GM12878 (cell line): ENCODE data around the gene IQUB. TPM values are rescaled to one million over a fixed set of nuclear protein-coding genes. Genes with fewer than 3 reads are reported as not detected.

Source experiments
- ATAC-seq: fragments of 200-7000 bp; cut with Tn5 transposase; 3 replicates; pipeline ENCODE4 v1.9.1; 2020; ENCODE audit warnings: mild to moderate bottlenecking, moderate library complexity
- BruUV-seq: library from RNA; stranded (reverse); fragments of 400-500 nt; replicated peaks from 2 replicates; lab custom pipeline; 2021; lab: Mats Ljungman, UMichigan
- CTCF ChIA-PET: fragments of 300-600 bp; sonication (Branson Sonifier 250); formaldehyde crosslinking; extraction: SDS; loops from one replicate; lab custom pipeline; 2021; ENCODE audit warnings: inconsistent platforms; lab: Yijun Ruan, JAX
- POLR2A ChIA-PET: fragments of 350-600 bp; formaldehyde crosslinking; extraction: SDS; loops from one replicate; lab custom pipeline; 2021; ENCODE audit warnings: inconsistent platforms; lab: Charles Lee
- RAD21 ChIA-PET: fragments of 300-600 bp; sonication (Branson Sonifier 250); formaldehyde crosslinking; loops from one replicate; lab custom pipeline; 2023; ENCODE audit warnings: antibody characterized with exemption; ENCODE audit not compliant: unreplicated experiment; lab: Charles Lee
- SMC1A ChIA-PET: fragments of 300-600 bp; sonication (Branson Sonifier 250); formaldehyde crosslinking; loops from one replicate; lab custom pipeline; 2023; ENCODE audit not compliant: unreplicated experiment, uncharacterized antibody; lab: Charles Lee
- DNase-seq: peaks from one replicate; pipeline ENCODE4 v3.0.0-alpha.2; 2011; ENCODE audit warnings: low read depth, low spot score
- FAIRE-seq: peaks from 3 replicates; lab custom pipeline; 2011; peaks lifted over from hg19 to GRCh38; lab: Jason Lieb, UNC
- H2AFZ ChIP-seq: 2 replicates; pipeline ENCODE4 v1.6.0; 2011; ENCODE audit warnings: low read depth, low read length, control low read depth; ENCODE audit not compliant: control insufficient read depth
- H3K27ac ChIP-seq: 2 replicates; pipeline ENCODE4 v1.5.1; 2011; ENCODE audit warnings: control low read depth; ENCODE audit not compliant: control insufficient read depth, insufficient read depth
- H3K27me3 ChIP-seq, 2 experiments: replicated peaks in 1 of 2; 2 replicates each; pipeline versions ENCODE4 v1.6.0 to v1.6.1; 2011; ENCODE audit warnings: low read length in 1 of 2; ENCODE audit not compliant: control insufficient read depth in 2 of 2, insufficient read depth in 2 of 2
- H3K36me3 ChIP-seq, 2 experiments: 2 replicates each; pipeline ENCODE4 v1.5.1; 2011; ENCODE audit warnings: low read length in 1 of 2; ENCODE audit not compliant: control insufficient read depth in 2 of 2, insufficient read depth in 2 of 2
- H3K4me1 ChIP-seq: 2 replicates; pipeline ENCODE4 v1.6.1; 2011; ENCODE audit warnings: mild to moderate bottlenecking, low read length, moderate library complexity, mixed read lengths; ENCODE audit not compliant: control insufficient read depth, insufficient read depth
- H3K4me2 ChIP-seq: 2 replicates; pipeline ENCODE4 v1.6.0; 2011; ENCODE audit warnings: control low read depth; ENCODE audit not compliant: control insufficient read depth, insufficient read depth
- H3K4me3 ChIP-seq: fragments of 200-600 bp; sonication (generic); 2 replicates; pipeline ENCODE4 v1.5.1; 2016
- H3K79me2 ChIP-seq: 2 replicates; pipeline ENCODE4 v1.6.0; 2011; ENCODE audit warnings: low read length; ENCODE audit not compliant: control insufficient read depth, insufficient read depth
- H3K9ac ChIP-seq: 2 replicates; pipeline ENCODE4 v1.8.0; 2011; ENCODE audit warnings: low read length, control low read depth, mixed read lengths; ENCODE audit not compliant: control insufficient read depth, insufficient read depth
- H3K9me3 ChIP-seq: replicated peaks from 3 replicates; pipeline ENCODE4 v1.5.1; 2011; ENCODE audit warnings: mild to moderate bottlenecking, low read length; ENCODE audit not compliant: control insufficient read depth, insufficient read depth
- H4K20me1 ChIP-seq: 2 replicates; pipeline ENCODE4 v1.6.0; 2011; ENCODE audit not compliant: control insufficient read depth, insufficient read depth
- CHD1 ChIP-seq: IDR thresholded peaks from 2 replicates; pipeline ENCODE4 v1.6.1; 2012; ENCODE audit warnings: low read depth, low read length, improper control_type of control experiment
- JUNB ChIP-seq: IDR thresholded peaks from 2 replicates; pipeline ENCODE4 v1.6.1; 2016; ENCODE audit warnings: antibody characterized with exemption, mild to moderate bottlenecking
- SREBF2 ChIP-seq: IDR thresholded peaks from 2 replicates; pipeline ENCODE4 v1.6.1; 2012; ENCODE audit warnings: mild to moderate bottlenecking, low read length
- TBL1XR1 ChIP-seq: IDR thresholded peaks from 2 replicates; pipeline ENCODE4 v1.6.1; 2012; ENCODE audit warnings: low read depth, low read length, improper control_type of control experiment
- TCF3 ChIP-seq: IDR thresholded peaks from 2 replicates; pipeline ENCODE4 v1.6.1; 2012; ENCODE audit warnings: low read depth, mild to moderate bottlenecking, low read length, borderline replicate concordance; ENCODE audit not compliant: insufficient read depth
- ZNF622 ChIP-seq: fragments of 450-650 bp; IDR thresholded peaks from 2 replicates; pipeline ENCODE4 v1.6.1; 2017; ENCODE audit warnings: mild to moderate bottlenecking, inconsistent platforms
- WGBS: methylation state at CpG from one replicate; pipeline ENCODE4 v1.1.6; 2016; ENCODE audit warnings: low lambda C conversion rate; ENCODE audit not compliant: insufficient replicate concordance, insufficient coverage; ENCODE audit errors: missing lambda C conversion rate; 5-methylcytosine and 5-hydroxymethylcytosine counted together
- in situ Hi-C: fragments of 300-500 bp; cut with MboI; formaldehyde crosslinking; loops from 9 replicates; pipeline ENCODE4 v1.14.3; 2018; ENCODE audit warnings: mixed read lengths
- intact Hi-C: fragments of 100-400 bp; cut with micrococcal nuclease; formaldehyde crosslinking; loops from one replicate; pipeline ENCODE4 v1.14.2; 2022; ENCODE audit not compliant: unreplicated experiment
- polyA plus RNA-seq, 11 experiments: library from polyadenylated mRNA; depleted of rRNA in 4 of 11; unstranded in 6 of 11; stranded (reverse) in 5 of 11; fragments of >200 nt; fragmentation: Nextera tagmentation in 4 of 11; fragmentation: Illumina TruSeq in 1 of 11; extraction: Ambion mirVana in 4 of 11; extraction: Trizol in 1 of 11; gene quantifications; 1 replicate in 1 of 11; 2 replicates in 10 of 11; pipeline versions ENCODE4 v1.2.1 to v1.2.3, GENCODE V29; 2011 to 2016; ENCODE audit warnings: inconsistent platforms in 2 of 11, missing spikeins in 2 of 11, low read depth in 1 of 11
- total RNA-seq, 4 experiments: library from RNA; depleted of rRNA in 3 of 4; stranded (reverse); fragments of >200 nt in 3 of 4; fragmentation: Illumina TruSeq in 1 of 4; extraction: Trizol in 1 of 4; gene quantifications; 2 replicates each; pipeline versions ENCODE4 v1.2.1 to v1.2.3, GENCODE V29; 2013 to 2021
- TF ChIP-seq, protein P1 (sequence below): fragments of 450-650 bp; IDR thresholded peaks from 2 replicates; pipeline ENCODE4 v1.6.1; 2017; ENCODE audit warnings: mild to moderate bottlenecking, low read depth, inconsistent platforms; ENCODE audit not compliant: poor library complexity, severe bottlenecking

Gene IQUB
- total and polyA plus RNA-seq, 10 of the 15 experiments (the other 5 are each of a cell fraction or from before 2014, with no cell fraction given), result 0.04 to 0.08 TPM; not detected in 8

DNA sequence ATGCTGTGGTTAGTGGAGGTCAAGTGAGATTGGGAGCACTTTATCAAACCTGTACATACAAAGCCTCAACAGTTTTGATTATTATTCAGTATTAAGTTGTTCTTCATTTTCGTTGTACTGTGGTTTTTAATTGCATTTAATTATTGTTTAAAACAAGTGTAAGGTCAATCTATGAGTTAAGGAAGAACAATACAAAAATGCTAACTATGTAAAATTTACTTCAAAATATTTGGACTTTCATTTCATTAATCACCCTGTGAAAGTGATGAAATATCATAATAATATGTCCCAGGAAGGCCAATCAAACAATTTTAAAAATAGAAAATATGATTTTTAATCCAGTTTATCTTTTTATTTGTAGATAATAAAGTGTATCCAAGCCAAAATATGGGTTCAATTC lies 36.8 kb upstream of the IQUB start:
- POLR2A ChIA-PET, result no interaction called here
- no peaks in the 10 kb centered on the region for H3K36me3 ChIP-seq
- no peaks in the 10 kb centered on the region for H3K4me1 ChIP-seq
- SMC1A ChIA-PET, result interaction anchor here (0.8 kb wide), 1 partner anchor 14 kb away, joined by 6 read pairs; the partner anchor contains the start of gene NDUFA5
- no peak for DNase-seq
- CTCF ChIA-PET, result interaction anchor here (1.0 to 1.3 kb wide), 3 partner anchors 10 to 77 kb away, joined by 3 to 5 read pairs (median 3); no protein-coding TSS in a partner anchor
- TF ChIP-seq JUNB, result no peak
- TF ChIP-seq TBL1XR1, result no peak
- no peak for TF ChIP-seq SREBF2
- TF ChIP-seq, protein P1, sequence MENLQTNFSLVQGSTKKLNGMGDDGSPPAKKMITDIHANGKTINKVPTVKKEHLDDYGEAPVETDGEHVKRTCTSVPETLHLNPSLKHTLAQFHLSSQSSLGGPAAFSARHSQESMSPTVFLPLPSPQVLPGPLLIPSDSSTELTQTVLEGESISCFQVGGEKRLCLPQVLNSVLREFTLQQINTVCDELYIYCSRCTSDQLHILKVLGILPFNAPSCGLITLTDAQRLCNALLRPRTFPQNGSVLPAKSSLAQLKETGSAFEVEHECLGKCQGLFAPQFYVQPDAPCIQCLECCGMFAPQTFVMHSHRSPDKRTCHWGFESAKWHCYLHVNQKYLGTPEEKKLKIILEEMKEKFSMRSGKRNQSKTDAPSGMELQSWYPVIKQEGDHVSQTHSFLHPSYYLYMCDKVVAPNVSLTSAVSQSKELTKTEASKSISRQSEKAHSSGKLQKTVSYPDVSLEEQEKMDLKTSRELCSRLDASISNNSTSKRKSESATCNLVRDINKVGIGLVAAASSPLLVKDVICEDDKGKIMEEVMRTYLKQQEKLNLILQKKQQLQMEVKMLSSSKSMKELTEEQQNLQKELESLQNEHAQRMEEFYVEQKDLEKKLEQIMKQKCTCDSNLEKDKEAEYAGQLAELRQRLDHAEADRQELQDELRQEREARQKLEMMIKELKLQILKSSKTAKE, result no peak
- no peak for TF ChIP-seq ZNF622
- TF ChIP-seq TCF3, result no peak
- TF ChIP-seq CHD1, result no peak
- in situ Hi-C loops (no loop called here), intact Hi-C loops (loop anchor here (10.0 kb wide), 1 partner anchor 76 kb away; no protein-coding TSS in a partner anchor)
- no peak for ATAC-seq
- no peak overlapping the region for H2AFZ ChIP-seq
- H3K9ac ChIP-seq, result no peak overlapping the region
- H3K27ac ChIP-seq, result no peak overlapping the region
- H3K27me3 ChIP-seq, result no peaks in the 10 kb centered on the region
- H4K20me1 ChIP-seq, result no peaks in the 10 kb centered on the region
- FAIRE-seq, result no peak
- BruUV-seq, result no TSS peak
- H3K9me3 ChIP-seq, result no peaks in the 10 kb centered on the region
- H3K4me2 ChIP-seq, result no peak overlapping the region
- H3K4me3 ChIP-seq, result no peak overlapping the region
- H3K79me2 ChIP-seq, result no peaks in the 10 kb centered on the region
- WGBS, result 0% methylated on average over 1 of the region's 1 CpG
- RAD21 ChIA-PET, result no interaction called here
